ENCODE measurements around the gene PSTPIP2.

DNA sequence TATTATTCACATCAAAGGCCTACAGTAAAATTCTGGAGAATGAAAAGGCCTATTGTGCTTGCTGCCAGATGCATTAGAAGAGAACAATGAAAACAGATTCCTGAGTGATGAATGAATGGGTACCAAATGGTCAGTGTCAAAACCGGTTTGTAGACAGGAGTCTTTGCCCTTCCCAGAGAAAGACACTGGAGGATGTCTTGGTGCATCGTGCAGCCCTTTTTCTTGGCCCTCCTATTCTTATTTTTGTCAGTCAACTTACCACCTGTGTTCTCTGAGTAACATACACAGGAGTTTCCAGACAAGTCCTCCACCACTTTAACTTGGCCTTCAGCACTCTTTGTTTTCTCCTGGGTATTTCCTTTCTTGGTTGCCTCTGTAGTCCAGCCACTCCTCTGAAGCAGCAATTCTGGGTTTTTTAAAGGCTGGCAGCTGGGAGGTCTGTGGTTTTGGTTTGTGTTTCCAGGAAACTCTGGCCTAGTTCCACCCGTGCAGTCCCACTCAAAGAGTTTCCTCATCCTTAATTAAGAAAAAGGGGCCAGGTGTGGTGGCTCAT lies 29.4 kb downstream of the PSTPIP2 start:
- no peak for TF ChIP-seq POLR2A (IDR thresholded peaks at IDR 0.05; ENCODE audit: low read length)
- no peak for TF ChIP-seq GATA1 (IDR thresholded peaks at IDR 0.05; ENCODE audit: low read depth, low read length)

Measured in erythroblast (primary cell).